A549 (cell line): ENCODE data around the gene APMAP.

Experiments
- CTCF ChIP-seq: fragments of >200 bp; sonication (Bioruptor Twin); formaldehyde crosslinking; IDR thresholded peaks from 3 replicates; pipeline ENCODE4 v1.5.1; 2016
- JUN ChIP-seq, 2 experiments: fragments of >200 bp; sonication (Bioruptor Twin); formaldehyde crosslinking; IDR thresholded peaks; 2 replicates in 1 of 2; 3 replicates in 1 of 2; pipeline ENCODE4 v1.6.1; 2016 to 2017
- MYC ChIP-seq: IDR thresholded peaks from 2 replicates; pipeline ENCODE4 v1.6.1; 2012; ENCODE audit warnings: mild to moderate bottlenecking, inconsistent platforms, low read length, improper control_type of control experiment, borderline replicate concordance
- POLR2A ChIP-seq: IDR thresholded peaks from 2 replicates; pipeline ENCODE4 v1.6.1; 2012; ENCODE audit warnings: mild to moderate bottlenecking, low read length
- SREBF2 ChIP-seq: fragments of 450-650 bp; IDR thresholded peaks from 2 replicates; pipeline ENCODE4 v1.6.1; 2014; ENCODE audit warnings: mild to moderate bottlenecking, moderate library complexity
- ZFP36 ChIP-seq: fragments of 450-650 bp; IDR thresholded peaks from 2 replicates; pipeline ENCODE4 v1.6.1; 2014; ENCODE audit warnings: borderline replicate concordance; ENCODE audit not compliant: partially characterized antibody
- ZNF302 ChIP-seq: fragments of 250-450 bp; sonication (Bioruptor Pico); IDR thresholded peaks from 2 replicates; pipeline ENCODE4 v1.9.0; 2021; ENCODE audit warnings: inconsistent platforms, mild to moderate bottlenecking, moderate library complexity

GRCh38 chr20:24915892-24916291 lies 76.7 kb downstream of the APMAP start:
- TF ChIP-seq CTCF (no peak), JUN (IDR thresholded peaks at IDR 0.05) (no peak), MYC (no peak), SREBF2 (no peak), ZFP36 (no peak), POLR2A (no peak), ZNF302 (no peak)
